HG03520 (cell line): ENCODE results near the gene MREG.
"Not testable (repeated sequence)": the region's sequence is repeated elsewhere in the genome, so short reads cannot be mapped to it uniquely, and the experiment has no call there.

Experiments
- ATAC-seq: cut with Tn5 transposase; IDR thresholded peaks from one replicate; pipeline ENCODE4 v1.9.1; 2021; ENCODE audit warnings: mild to moderate bottlenecking, moderate library complexity; ENCODE audit not compliant: unreplicated experiment

MREG gene

DNA sequence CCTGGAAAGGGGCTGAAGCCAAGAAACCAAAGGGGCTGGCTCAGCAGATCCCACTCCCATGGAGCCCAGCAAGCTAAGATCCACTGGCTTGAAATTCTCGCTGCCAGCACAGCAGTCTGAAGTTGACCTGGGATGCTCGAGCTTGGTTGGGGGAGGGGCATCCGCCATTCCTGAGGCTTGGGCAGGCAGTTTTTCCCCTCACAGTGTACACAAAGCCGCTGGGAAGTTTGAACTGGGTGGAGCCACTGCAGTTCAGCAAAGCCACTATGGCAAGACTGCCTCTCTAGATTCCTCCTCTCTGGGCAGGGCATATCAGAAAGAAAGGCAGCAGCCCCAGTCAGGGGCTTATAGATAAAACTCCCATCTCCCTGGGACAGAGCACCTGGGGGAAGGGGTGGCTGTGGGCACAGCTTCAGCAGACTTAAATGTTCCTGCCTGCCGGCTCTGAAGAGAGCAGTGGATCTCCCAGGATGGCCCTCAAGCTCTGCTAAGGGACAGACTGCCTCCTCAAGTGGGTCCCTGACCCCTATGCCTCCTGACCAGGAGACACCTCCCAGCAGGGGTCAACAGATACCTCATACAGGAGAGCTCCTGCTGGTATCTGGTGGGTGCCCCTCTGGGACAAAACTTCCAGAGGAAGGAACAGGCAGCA is 24.7 kb downstream of the MREG start:
- not testable (repeated sequence) for ATAC-seq

DNA sequence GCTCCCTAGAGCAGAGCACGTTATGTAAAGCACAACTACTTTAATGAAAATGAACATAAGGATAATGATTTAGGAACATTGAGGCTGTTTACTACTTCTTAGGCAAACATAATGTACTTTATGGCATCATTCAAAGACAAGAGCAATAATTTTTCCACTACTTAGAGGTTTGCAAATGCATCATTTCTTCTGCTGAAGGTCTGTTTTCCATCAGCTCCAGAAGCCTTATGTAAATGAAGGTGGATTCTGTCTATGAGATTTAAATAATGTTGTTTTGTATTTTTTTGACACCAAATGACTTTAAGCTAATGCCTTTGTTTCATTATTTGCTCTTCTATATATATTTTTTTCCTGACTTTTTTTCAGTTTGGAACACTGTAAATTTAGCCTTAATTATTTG is 28.1 kb downstream of the MREG start:
- no peak for ATAC-seq

DNA sequence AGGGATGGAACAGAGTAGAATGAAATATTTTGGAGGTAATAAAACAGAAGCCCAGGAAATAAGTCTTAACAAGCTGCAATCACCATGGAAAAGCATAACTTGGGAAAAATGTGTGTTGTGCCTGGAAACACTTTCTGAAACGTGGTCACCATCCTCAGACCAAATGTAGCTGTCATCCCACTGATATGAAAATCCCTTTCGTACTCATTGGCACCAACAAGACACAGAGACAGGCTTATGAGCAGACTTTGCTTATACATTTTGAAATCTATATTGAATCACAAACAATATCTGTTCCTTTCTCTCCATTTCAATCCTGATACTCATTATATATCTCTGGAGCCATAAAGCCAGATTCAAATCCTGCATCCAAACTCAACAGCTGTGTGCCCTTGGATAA is 28.7 kb downstream of the MREG start:
- no peak for ATAC-seq

DNA sequence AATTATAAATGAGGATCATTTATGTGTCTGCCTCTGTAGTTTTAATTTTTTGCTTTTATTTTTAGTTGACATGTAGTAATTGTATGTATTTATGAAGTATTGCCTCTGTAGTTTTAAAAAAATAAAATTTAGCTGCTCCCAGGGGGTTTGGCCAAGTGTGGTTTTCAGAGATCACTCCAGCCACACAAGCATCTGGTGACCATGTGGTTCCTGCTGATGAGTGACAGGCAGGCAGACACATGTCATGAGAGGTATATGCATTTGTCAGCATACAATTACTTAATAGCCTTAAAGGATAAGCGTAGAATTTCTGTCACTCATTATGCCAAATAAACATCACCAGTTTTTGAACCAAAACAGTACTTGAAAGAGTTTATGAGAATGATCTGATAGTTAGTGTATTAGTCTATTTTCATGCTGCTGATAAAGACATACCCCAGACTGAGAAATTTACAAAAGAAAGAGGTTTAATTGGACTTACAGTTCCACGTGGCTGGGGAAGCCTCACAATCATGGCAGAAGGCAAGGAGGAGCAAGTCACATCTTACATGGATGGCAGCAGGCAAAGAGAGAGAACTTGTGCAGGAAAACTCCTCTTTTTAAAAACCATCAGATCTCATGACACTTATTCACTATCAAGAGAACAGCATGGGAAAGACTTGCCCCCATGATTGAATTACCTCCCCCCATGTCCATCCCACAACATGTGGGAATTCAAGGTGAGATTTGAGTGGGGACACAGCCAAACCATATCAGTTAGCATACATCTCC is 29.6 kb downstream of the MREG start:
- ATAC-seq: no peak

DNA sequence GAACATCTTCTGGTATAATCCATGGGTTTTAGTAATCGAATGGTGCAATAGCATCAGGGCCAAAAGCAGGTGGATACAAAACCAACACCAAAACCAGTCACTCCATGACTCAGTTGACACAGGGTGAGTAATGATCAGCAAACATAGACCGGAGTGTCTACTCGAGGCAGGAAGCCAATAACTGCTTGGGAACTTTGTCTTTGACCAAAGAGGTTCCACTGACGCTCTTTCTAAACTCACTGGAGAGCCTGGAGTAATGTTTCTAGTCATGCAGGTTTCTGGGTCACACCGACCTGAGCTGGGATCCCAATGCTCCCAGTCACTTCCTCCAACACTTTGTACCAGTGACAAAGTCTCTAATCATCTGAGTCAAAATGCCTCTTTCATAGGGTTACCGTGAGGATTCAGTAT is 30.9 kb downstream of the MREG start:
- ATAC-seq: peak; percentile 44

DNA sequence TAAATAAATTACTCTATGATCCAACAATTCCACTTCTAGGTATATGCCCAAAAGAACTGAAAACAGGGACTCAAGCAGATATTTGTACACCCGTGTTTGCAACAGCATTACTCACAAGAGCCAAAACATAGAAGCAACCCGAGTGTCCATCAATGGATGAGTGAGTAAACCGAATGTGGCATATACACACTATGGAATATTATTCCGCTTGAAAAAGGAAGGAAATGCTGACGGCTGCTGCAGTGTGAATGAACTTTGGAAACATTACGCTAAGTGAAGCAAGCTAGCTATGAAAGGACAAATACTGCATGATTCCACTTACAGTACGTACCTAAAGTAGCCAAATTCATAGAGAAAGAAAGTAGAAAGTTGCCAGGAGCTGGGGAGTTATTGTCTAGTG is 32.2 kb downstream of the MREG start:
- ATAC-seq: no peak

DNA sequence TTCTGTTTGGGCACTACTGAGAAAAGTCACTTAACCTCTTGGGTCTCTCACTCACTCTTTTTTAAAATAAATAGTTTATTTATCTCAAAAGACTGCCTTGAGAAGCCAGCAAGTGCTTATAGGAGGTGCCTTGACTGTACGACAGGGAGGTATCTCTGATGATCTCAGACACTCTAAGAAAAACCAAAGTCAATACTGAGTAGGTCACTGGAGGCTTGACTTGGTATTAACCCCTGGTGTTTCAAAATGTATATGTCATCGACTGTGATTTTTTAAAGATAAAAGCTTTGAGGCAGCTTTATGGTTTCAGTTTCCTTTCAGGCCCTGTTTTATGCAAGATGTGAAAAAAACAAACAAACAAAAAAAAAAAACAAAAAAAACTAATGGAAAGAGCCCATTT is 33.7 kb downstream of the MREG start:
- peak; percentile 78 for ATAC-seq

DNA sequence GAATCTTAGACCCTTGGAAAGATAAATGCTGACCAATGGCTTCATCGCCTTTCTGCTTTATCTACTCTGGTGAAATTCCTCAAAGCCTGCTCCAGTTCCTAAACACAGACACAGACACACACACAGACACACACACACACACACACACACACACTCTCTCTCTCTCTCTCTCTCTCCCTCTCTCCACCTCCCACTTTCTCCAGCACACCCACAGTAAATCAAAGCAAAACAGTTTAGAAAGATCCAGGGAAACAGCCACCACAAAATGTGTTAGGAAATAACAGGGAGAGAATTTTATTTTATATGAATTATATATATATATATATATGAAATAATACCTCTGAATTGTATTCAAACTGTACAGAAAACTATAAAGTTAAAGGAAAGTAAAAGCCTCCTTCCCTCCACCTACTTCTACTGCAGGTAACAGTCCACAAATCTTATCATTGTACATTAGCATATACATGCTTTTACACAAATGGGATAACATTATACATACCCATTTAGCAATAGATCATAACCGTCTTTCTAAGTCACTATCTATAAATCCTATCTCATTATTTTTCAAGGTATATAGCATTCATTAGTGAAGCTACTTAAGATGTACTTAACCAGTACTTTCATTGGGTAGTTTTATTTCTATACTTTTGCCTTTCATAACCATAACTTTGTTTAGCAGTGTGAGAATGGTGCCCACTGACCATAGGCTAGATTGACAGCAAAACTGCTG is 38.5 kb downstream of the MREG start:
- no peak for ATAC-seq

DNA sequence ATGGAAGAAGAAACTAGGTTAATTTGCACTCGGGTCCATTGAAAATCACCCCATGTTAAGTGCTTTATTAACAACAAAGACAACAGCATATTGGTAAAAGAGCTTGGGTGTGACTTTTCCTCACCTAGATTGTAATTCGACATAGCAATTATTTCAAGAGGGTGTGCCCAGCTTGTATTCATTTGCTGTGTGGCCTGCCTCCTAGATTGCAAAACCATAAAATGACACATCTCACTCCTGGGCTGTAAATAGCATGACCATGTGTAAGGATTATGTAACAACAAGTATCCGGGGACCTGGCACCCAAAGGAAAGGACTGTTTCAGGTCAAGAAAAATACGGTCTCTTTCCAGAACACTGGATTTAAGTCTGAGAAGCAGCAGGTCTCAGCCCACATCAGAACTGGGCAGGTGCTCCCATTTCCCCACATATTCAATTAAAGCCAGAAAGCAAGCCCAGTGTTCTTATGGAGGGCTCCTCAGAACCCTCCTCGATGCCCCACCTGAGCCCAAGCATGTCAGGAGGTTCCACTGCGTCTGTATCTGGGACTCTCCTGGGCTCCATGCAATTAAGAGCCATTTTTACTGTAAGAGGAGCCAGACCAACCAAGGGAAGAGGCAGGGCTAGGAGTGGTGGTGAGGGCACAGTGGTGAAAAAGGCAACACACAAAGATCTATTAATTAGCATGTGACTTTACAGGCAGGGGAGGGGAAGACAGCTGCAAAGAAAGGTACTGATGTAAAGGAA is 39.2 kb downstream of the MREG start:
- ATAC-seq: no peak

DNA sequence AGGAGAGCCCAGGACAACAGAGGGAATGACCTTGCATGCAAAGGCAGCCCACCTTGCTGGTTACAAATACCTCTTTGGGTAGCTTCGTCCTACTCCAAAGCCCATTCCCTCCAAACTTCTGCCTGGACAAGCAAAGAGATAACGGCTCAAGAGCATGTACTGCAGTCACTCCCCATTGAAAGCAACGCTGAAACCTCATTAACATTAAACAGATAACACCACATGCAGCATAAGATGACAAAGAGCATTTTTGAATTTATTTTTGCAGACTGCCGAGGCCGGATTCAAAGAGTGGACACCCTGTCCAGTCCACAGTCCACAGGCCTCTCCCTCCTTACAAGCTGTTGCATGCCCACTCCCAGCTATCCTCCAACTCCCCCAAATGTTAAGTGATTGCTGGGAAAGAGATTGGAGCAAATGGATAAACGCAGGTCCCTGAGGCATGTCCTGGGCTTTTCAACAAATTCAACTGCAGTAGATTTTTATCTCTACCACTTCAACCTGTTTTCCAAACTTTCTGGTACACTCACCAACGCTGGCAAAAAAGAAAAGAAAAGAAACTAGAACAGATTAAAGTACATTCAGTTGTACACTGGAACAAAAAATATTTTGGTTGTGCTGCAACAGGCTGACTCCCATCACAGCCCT is 40.1 kb downstream of the MREG start:
- ATAC-seq: no peak

DNA sequence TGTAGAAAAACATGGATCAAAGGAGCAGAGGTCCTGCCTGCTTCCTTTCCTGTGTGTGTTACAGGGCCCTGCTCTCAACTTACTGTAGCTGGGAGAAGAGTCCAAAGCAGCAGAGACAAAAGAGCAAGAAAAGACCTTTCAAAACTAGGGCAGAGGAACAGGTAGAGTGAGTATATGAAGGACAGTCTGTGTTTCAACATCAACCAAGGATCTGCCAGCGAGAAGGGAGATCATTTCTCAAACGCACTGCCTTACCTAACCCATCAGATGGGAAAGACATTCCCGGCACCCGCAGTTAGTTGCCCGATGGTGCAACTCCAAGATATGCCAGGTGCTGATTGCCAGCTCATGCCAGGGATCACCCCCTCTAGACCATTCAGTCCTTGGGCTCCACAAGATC is 41.7 kb downstream of the MREG start:
- ATAC-seq: no peak

DNA sequence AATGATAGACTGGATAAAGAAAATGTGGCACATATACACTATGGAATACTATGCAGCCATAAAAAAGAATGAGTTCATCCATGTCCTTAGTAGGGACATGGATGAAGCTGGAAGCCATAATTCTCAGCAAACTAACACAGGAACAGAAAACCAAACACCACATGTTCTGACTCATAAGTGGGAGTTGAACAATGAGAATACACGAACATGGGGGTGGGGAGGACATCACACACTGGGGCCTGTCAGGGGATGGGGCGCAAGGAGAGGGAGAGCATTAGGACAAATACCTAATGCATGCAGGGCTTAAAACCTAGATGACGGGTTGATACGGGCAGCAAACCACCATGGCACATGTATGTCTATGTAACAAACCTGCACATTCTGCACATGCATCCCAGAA is 42.5 kb downstream of the MREG start:
- not testable (repeated sequence) for ATAC-seq

DNA sequence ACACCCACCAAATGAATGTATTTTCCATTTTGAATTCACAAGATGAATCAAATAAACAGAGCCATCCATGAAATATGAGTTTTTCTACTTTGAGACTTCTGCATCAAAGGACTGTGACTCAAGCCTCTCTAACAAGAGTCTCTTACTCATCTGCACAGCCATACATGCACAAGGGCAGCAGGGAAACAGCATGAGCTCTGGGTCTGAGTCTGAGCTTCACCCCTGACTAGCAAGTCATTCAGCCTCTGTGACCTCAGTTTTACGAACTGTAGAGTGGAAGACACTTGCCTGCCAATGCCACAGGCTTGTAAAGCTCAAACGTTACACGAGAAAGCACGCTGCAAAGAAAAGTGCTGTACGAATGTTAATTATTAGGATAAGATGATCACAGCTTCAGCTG is 42.9 kb downstream of the MREG start:
- no peak for ATAC-seq

DNA sequence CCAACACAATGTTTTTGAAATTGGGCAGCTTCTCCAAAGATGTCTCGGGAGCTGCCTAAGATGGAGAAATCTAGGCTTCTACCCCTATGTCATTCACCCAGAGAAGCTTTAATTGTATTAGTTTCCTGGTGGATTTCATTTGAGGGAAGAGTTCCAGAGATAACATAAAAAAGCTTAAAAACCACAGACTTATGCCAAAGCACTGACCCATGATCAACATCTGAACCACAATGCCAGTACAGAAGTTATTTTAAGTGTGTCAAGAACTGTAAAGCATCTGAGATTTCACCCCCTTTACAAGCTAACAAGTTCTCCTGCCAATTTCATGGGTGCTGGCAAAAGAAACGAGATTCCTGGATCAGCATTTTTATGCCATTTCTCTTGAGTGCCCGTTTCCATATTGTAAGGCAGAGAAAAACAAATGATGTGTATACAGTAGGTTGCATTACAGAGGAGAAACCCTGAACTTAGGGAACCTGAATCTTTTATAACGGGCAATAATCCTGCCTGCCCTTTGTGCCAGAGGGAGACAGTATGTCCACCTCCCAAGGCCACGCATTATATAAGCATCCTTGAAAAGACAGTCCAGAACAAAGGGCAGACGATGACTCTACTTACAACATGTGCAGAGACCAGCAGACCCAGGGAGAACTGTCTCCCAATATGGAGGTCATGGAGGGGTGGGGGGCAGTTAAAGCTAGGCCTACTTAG is 44.1 kb downstream of the MREG start:
- ATAC-seq: no peak

DNA sequence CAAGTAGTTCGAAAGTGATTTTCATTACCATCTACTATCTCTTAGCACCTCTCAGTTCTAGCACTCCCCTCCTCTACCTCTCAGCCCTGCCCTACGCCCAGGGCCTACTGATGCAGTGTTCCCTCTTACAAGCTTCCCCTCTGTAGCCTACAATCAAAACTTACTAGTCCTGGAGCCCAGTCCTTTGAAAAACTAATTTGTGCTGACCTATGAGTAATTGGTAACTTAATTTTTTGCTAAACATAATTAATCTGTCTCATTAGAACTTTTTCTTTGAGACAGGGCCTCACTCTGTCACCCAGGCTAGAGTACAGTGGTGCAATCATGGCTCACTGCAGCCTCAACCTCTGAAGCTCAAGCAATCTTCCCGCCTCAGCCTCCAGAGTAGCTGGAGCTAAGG is 44.9 kb downstream of the MREG start:
- no peak for ATAC-seq

DNA sequence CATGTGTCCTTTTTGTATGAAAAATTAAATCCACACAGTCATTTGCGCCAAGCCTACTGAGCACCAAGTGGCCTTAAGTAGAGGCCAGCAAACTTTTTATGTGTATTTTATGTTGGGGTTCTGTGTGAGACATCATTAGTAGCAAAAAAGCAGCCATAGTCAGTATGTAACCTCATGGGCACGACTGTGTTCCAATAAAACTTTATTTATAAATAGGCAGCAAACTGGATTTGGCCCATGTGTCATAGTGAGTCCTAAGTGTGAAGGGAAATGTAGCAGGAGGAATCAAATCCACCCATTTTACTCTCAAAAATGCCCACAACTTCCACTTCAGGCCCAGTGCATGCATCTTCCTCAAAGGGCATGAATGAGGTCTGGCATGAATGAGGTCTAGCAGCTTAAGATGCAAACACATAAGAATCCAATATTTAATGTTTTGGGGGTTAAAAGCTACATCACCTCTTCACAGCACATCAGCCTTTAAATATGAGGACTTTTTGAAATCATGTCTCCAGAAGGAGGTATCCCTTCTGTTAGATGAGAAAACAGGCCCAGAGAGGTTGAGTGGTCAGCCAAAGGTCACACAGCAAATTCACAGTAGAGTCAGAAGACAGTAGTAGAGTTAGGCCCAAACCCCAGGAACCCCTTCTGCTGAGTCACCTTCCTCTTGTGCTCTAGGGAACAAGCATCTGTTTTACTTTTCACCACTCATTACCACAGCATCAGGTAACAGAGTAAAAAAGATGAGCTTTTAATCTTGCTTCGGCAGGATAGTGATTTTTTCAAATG is 45.6 kb downstream of the MREG start:
- no peak for ATAC-seq

DNA sequence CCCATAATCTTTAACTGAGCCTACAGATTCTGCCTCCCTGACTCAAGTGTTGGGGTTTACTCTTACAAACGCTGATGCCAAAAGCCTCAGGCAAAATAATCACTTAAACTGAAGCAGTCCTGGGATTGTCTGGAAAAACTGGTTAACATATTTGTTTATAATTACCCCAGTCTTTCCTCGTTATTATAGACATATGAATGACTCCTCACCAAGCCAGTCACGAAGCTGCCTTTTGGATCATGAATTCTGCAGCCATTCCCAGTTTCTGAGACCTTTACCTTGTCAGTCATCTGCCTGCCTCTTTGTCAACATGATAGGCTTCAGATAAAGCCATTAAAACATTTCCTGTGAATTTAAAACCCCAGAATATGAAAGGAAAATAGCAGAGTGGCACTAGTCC is 46.4 kb downstream of the MREG start:
- no peak for ATAC-seq

DNA sequence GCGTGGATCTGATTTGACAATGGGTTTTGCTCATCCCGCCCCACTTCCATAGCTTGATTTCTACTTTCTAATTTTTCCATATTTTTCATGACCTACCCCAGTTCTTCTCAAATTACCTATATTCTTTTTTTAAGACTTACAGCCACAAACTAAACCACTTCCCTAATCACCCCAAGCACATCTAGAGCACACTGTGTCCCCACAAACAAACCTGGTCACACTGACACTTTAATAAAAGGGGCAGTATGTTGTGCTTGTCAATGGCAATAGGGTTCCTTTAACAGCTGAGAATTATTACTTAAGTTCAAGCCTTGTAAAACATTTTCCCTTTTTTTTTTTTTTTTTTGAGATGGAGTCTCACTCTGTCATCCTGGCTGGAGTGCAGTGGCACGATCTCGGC is 47.1 kb downstream of the MREG start:
- no peak for ATAC-seq

DNA sequence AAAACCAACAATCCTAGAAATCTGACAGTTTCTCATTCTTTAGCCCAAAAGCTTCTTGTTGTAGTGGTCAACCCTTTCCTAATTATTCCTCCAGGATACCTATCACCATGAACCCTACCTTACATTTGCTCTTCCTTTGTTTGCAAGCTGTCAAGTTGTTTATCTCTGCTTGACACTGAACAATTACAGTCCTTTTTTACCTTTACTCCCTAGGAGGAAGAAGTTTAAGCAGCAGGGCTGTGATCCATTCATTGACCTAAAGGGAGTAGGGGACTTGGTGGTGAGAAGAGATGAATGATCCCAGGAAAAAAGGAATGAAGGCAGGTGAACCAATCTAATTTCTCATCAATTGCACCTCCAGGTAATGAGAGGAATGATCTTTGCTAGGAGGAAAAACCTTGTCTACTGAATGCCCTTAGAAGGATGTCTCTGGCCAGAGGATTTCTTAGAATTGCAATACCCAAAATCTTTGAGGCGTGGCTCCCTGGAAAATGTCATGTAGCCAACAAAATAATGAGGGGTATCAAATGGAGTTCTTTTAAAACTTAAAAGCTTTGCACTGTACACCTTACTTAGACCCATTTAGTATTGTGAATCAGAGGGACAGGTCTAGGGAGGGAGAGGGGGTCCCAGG is 47.7 kb downstream of the MREG start:
- ATAC-seq: no peak
